Tibial artery (tissue), 4 donors: ENCODE data around the gene ATP9B.

Experiments
- DNase-seq, 2 donors: peaks; one replicate each; pipeline ENCODE4 v3.0.0-alpha.2; 2019
- H3K27ac ChIP-seq, 2 donors: fragments of 200-600 bp; sonication (generic) in 1 of 2; 1 replicate in 1 of 2; 2 replicates in 1 of 2; pipeline ENCODE4 v1.5.1; 2018 to 2019; ENCODE audit warnings: mild to moderate bottlenecking in 1 of 2
- H3K27me3 ChIP-seq, 2 donors: fragments of 200-600 bp; sonication (generic) in 1 of 2; one replicate each; pipeline versions ENCODE4 v1.5.1 to v1.6.0; 2016 to 2019
- H3K36me3 ChIP-seq, 3 donors: fragments of 200-600 bp; sonication (generic) in 2 of 3; one replicate each; pipeline ENCODE4 v1.5.1; 2016 to 2019; ENCODE audit warnings: mild to moderate bottlenecking in 2 of 3
- H3K4me1 ChIP-seq, 4 donors: fragments of 200-600 bp; sonication (generic) in 2 of 4; 1 replicate in 3 of 4; 2 replicates in 1 of 4; pipeline ENCODE4 v1.5.1; 2016 to 2019
- H3K4me3 ChIP-seq, 2 donors: fragments of 200-600 bp; sonication (generic) in 1 of 2; 1 replicate in 1 of 2; 2 replicates in 1 of 2; pipeline ENCODE4 v1.5.1; 2018 to 2019; ENCODE audit warnings: mild to moderate bottlenecking in 2 of 2
- H3K9me3 ChIP-seq, 3 donors: fragments of 200-600 bp; sonication (generic) in 1 of 3; one replicate each; pipeline ENCODE4 v1.5.1; 2016 to 2019
- CTCF ChIP-seq, 2 experiments: fragments of 200-600 bp in 1 of 2; fragments of 450-650 bp in 1 of 2; IDR thresholded peaks; one replicate each; pipeline ENCODE4 v1.5.1; 2017 to 2019; ENCODE audit warnings: antibody characterized with exemption in 2 of 2, mild to moderate bottlenecking in 1 of 2, moderate library complexity in 1 of 2
- intact Hi-C: fragments of 100-400 bp; cut with DNase I; formaldehyde crosslinking; loops from one replicate; pipeline ENCODE4 v1.15.0; 2023; ENCODE audit warnings: low total_unique reads

ATP9B gene

GRCh38 chr18:79093986-79094385 lies 24.8 kb downstream of the ATP9B start:
- Histone ChIP-seq H3K4me1 (peaks cover 0 to 16% (median 5%) of the 10 kb centered on the region in 4 donors), H3K27ac (no peak overlapping the region), H3K27me3 (no peaks in the 10 kb centered on the region), H3K4me3 (no peak overlapping the region), H3K36me3 (peaks cover 0 to 8% (median 0%) of the 10 kb centered on the region in 3 donors), H3K9me3 (no peaks in the 10 kb centered on the region)
- TF ChIP-seq CTCF (IDR thresholded peaks at IDR 0.05), result no peak
- DNase-seq, result no peak
- intact Hi-C loops, result no loop called here

DNA sequence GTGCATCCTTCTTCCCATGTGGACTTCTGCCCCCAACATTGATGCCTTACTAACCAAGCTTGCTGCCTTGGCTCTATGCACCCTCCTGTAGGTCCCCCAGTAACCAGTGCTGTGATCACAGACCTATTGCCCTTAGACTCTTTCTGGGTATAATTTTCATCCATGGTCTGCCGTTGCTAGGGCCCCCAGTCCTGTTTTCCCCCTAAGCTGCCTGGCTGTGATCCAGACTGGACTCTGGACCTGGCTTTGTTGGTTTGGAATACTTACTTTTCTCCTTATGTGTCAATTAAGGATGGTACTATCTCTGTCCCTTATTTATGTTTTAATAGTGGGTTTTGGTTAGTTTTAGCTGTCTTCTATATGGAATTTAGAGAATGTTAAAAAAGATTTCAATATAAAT lies 26.0 kb downstream of the ATP9B start:
- Histone ChIP-seq H3K4me1 (peaks cover 0 to 16% (median 7%) of the 10 kb centered on the region in 4 donors), H3K9me3 (no peaks in the 10 kb centered on the region), H3K27me3 (no peaks in the 10 kb centered on the region), H3K36me3 (peaks cover 0 to 8% (median 0%) of the 10 kb centered on the region in 3 donors), H3K27ac (no peak overlapping the region), H3K4me3 (no peak overlapping the region)
- no peak for DNase-seq
- intact Hi-C loops, result no loop called here
- no peak for TF ChIP-seq CTCF (IDR thresholded peaks at IDR 0.05)

- peaks cover 0 to 8% (median 0%) of the 10 kb centered on the region in 3 donors for H3K36me3 ChIP-seq
- no peak overlapping the region for H3K4me3 ChIP-seq
- no peak for TF ChIP-seq CTCF (IDR thresholded peaks at IDR 0.05)
- no peaks in the 10 kb centered on the region for H3K27me3 ChIP-seq
- peaks cover 0 to 8% (median 0%) of the 10 kb centered on the region in 4 donors for H3K4me1 ChIP-seq
- no peaks in the 10 kb centered on the region for H3K9me3 ChIP-seq
- intact Hi-C loops, result no loop called here
- no peak for DNase-seq
- no peak overlapping the region for H3K27ac ChIP-seq
Measured at GRCh38 chr18:79100944-79101343, 31.8 kb downstream of the ATP9B start.

- intact Hi-C loops, result no loop called here
- H3K4me3 ChIP-seq, result no peak overlapping the region
- no peaks in the 10 kb centered on the region for H3K27me3 ChIP-seq
- TF ChIP-seq CTCF (IDR thresholded peaks at IDR 0.05), result no peak
- H3K4me1 ChIP-seq, result peaks cover 0 to 8% (median 0%) of the 10 kb centered on the region in 4 donors
- no peaks in the 10 kb centered on the region for H3K36me3 ChIP-seq
- no peaks in the 10 kb centered on the region for H3K9me3 ChIP-seq
- no peak for DNase-seq
- H3K27ac ChIP-seq, result no peak overlapping the region
Measured at GRCh38 chr18:79102886-79103285, 33.7 kb downstream of the ATP9B start.

DNA sequence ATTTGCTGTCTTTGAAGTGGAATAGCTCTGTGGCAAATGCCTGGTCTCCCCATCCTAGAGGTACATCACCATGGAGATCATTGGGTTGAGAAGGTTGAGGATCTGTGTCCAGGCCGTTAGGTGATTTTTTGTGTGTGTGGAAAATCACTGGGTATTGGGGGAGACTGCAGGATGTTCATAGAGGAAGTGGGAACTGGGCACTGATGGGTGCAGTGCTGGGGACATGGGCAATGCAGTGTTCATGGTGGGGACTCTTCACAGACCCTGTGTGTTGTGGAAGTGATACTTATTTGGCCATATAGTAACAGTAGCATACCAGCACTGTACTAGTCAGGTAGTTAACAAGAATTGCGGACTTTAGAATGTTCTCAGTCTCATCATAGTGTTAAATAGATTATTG lies 34.9 kb downstream of the ATP9B start:
- Histone ChIP-seq H3K27ac (no peak overlapping the region), H3K4me3 (no peak overlapping the region), H3K4me1 (peaks cover 0 to 4% (median 0%) of the 10 kb centered on the region in 4 donors), H3K36me3 (no peaks in the 10 kb centered on the region), H3K27me3 (no peaks in the 10 kb centered on the region), H3K9me3 (no peaks in the 10 kb centered on the region)
- no peak for DNase-seq
- intact Hi-C loops, result no loop called here
- TF ChIP-seq CTCF (IDR thresholded peaks at IDR 0.05), result no peak

GRCh38 chr18:79105455-79105854 lies 36.3 kb downstream of the ATP9B start:
- TF ChIP-seq CTCF (IDR thresholded peaks at IDR 0.05), result no peak
- no peak for DNase-seq
- H3K27me3 ChIP-seq, result no peaks in the 10 kb centered on the region
- intact Hi-C loops, result no loop called here
- no peaks in the 10 kb centered on the region for H3K36me3 ChIP-seq
- no peak overlapping the region for H3K4me3 ChIP-seq
- no peaks in the 10 kb centered on the region for H3K4me1 ChIP-seq
- no peaks in the 10 kb centered on the region for H3K9me3 ChIP-seq
- H3K27ac ChIP-seq, result no peak overlapping the region
